GM23248 (cell line): Measurements from ENCODE around the gene GNAQ. TPM values are rescaled to one million over a fixed set of nuclear protein-coding genes. Genes with fewer than 3 reads are reported as not detected.
A peak's percentile ranks its signal among the peaks of the same experiment; 100 is the strongest.

ENCODE experiments used
- DNase-seq: peaks from one replicate; pipeline ENCODE4 v3.0.0-alpha.2; 2015
- H2AFZ ChIP-seq: fragments of 200-600 bp; sonication (generic); 2 replicates; pipeline ENCODE4 v1.6.1; 2016; ENCODE audit warnings: antibody characterized with exemption
- H3F3A ChIP-seq: fragments of 200-600 bp; sonication (generic); 2 replicates; pipeline ENCODE4 v1.6.1; 2016; ENCODE audit warnings: mild to moderate bottlenecking, antibody characterized with exemption, mixed run types; ENCODE audit not compliant: insufficient read depth
- H3K27ac ChIP-seq: fragments of 200-600 bp; sonication (generic); 2 replicates; pipeline ENCODE4 v1.5.1; 2016; ENCODE audit warnings: mild to moderate bottlenecking
- H3K27me3 ChIP-seq: fragments of 200-600 bp; sonication (generic); replicated peaks from 2 replicates; pipeline ENCODE4 v1.6.1; 2016; ENCODE audit warnings: mild to moderate bottlenecking; ENCODE audit not compliant: insufficient read depth
- H3K36me3 ChIP-seq: fragments of 200-600 bp; sonication (generic); 2 replicates; pipeline ENCODE4 v1.6.1; 2016; ENCODE audit warnings: low read depth, mild to moderate bottlenecking
- H3K4me1 ChIP-seq: fragments of 200-600 bp; sonication (generic); 2 replicates; pipeline ENCODE4 v1.6.1; 2016; ENCODE audit warnings: mild to moderate bottlenecking; ENCODE audit not compliant: insufficient read depth
- H3K4me2 ChIP-seq: fragments of 200-600 bp; sonication (generic); one replicate; pipeline ENCODE4 v1.6.1; 2016; ENCODE audit warnings: mild to moderate bottlenecking; ENCODE audit not compliant: unreplicated experiment
- H3K4me3 ChIP-seq: fragments of 200-600 bp; sonication (generic); 2 replicates; pipeline ENCODE4 v1.5.1; 2016; ENCODE audit warnings: mild to moderate bottlenecking
- H3K79me2 ChIP-seq: fragments of 200-600 bp; sonication (generic); 2 replicates; pipeline ENCODE4 v1.6.1; 2016; ENCODE audit warnings: mild to moderate bottlenecking; ENCODE audit not compliant: insufficient read depth
- H3K9ac ChIP-seq: fragments of 200-600 bp; sonication (generic); 2 replicates; pipeline ENCODE4 v1.6.1; 2016; ENCODE audit warnings: mild to moderate bottlenecking
- H3K9me2 ChIP-seq: fragments of 200-600 bp; sonication (generic); 2 replicates; pipeline ENCODE4 v1.6.1; 2016; ENCODE audit warnings: mixed run types, mild to moderate bottlenecking, moderate library complexity; ENCODE audit not compliant: insufficient read depth
- H3K9me3 ChIP-seq: fragments of 200-600 bp; sonication (generic); one replicate; pipeline ENCODE4 v1.6.1; 2017; ENCODE audit warnings: low read depth
- H4K20me1 ChIP-seq: fragments of 200-600 bp; sonication (generic); 2 replicates; pipeline ENCODE4 v1.6.0; 2016; ENCODE audit not compliant: insufficient read depth
- EZH2 ChIP-seq: fragments of 200-600 bp; sonication (generic); IDR thresholded peaks from 2 replicates; pipeline ENCODE4 v1.6.1; 2018; ENCODE audit warnings: antibody characterized with exemption, mild to moderate bottlenecking; ENCODE audit not compliant: insufficient read depth, poor library complexity, severe bottlenecking
- EZH2phosphoT487 ChIP-seq: fragments of 200-600 bp; sonication (generic); IDR thresholded peaks from 2 replicates; pipeline ENCODE4 v1.6.1; 2018; ENCODE audit warnings: antibody characterized with exemption, moderate library complexity, mild to moderate bottlenecking, low read depth; ENCODE audit not compliant: insufficient read depth
- WGBS, 2 experiments: methylation state at CpG; one replicate each; pipeline ENCODE4 v1.1.6; 2015 to 2017; ENCODE audit warnings: low lambda C conversion rate in 2 of 2, low coverage in 1 of 2; ENCODE audit errors: missing lambda C conversion rate in 2 of 2; 5-methylcytosine and 5-hydroxymethylcytosine counted together
- in situ Hi-C: fragments of 300-500 bp; cut with MboI; formaldehyde crosslinking; loops from 2 replicates; pipeline ENCODE4 v1.15.0; 2020
- polyA plus RNA-seq: library from polyadenylated mRNA; unstranded; fragments of >200 nt; fragmentation: Nextera tagmentation; extraction: Ambion mirVana; gene quantifications from 2 replicates; pipeline ENCODE4 v1.2.1, GENCODE V29; 2016
- total RNA-seq: library from RNA; depleted of rRNA; stranded (reverse); fragments of >200 nt; shearing (Covaris generic); gene quantifications from 2 replicates; pipeline ENCODE4 v1.2.3, GENCODE V29; 2014

The GNAQ gene
- total and polyA plus RNA-seq, 2 experiments from 2014 or later = 11.5 to 32.7 TPM

- no peak for DNase-seq
- Histone ChIP-seq H3K4me2 (no peak overlapping the region), H3K9ac (no peak overlapping the region), H2AFZ (no peak overlapping the region), H3K9me3 (no peaks in the 10 kb centered on the region), H3F3A (no peaks in the 10 kb centered on the region), H3K4me1 (no peaks in the 10 kb centered on the region), H3K4me3 (no peak overlapping the region), H3K27me3 (no peaks in the 10 kb centered on the region), H3K9me2 (no peaks in the 10 kb centered on the region), H3K27ac (no peak overlapping the region), H3K36me3 (no peaks in the 10 kb centered on the region), H4K20me1 (no peaks in the 10 kb centered on the region), H3K79me2 (no peaks in the 10 kb centered on the region)
- in situ Hi-C loops = no loop called here
- TF ChIP-seq EZH2phosphoT487 = no peak
- TF ChIP-seq EZH2 = no peak
- 79 to 83% methylated on average over 9 of the region's 9 CpGs for WGBS, 2 experiments
These were observed 351.8 kb downstream of the GNAQ start for GRCh38 chr9:77679661-77680368.

GRCh38 chr9:77679088-77679487 is 352.5 kb downstream of the GNAQ start:
- 54 to 55% methylated on average over 2 of the region's 2 CpGs for WGBS, 2 experiments
- DNase-seq = peak; percentile 5

GRCh38 chr9:77677957-77678535 is 353.6 kb downstream of the GNAQ start:
- H3K27me3 ChIP-seq = no peaks in the 10 kb centered on the region
- H3K27ac ChIP-seq = no peak overlapping the region
- no peaks in the 10 kb centered on the region for H3K79me2 ChIP-seq
- H3K9ac ChIP-seq = no peak overlapping the region
- H3K4me3 ChIP-seq = no peak overlapping the region
- no peaks in the 10 kb centered on the region for H4K20me1 ChIP-seq
- H3K4me2 ChIP-seq = no peak overlapping the region
- no peaks in the 10 kb centered on the region for H3K4me1 ChIP-seq
- H3K9me2 ChIP-seq = no peaks in the 10 kb centered on the region
- no peak for DNase-seq
- no peaks in the 10 kb centered on the region for H3K36me3 ChIP-seq
- TF ChIP-seq EZH2phosphoT487 (no peak), EZH2 (no peak)
- H3K9me3 ChIP-seq = no peaks in the 10 kb centered on the region
- in situ Hi-C loops = no loop called here
- no peaks in the 10 kb centered on the region for H3F3A ChIP-seq
- 73 to 74% methylated on average over 7 of the region's 7 CpGs for WGBS, 2 experiments
- H2AFZ ChIP-seq = no peak overlapping the region

More at GRCh38 chr9:77679088-77679487, 352.5 kb downstream of the GNAQ start:
- H3K9me3 ChIP-seq = no peaks in the 10 kb centered on the region
- H3K4me1 ChIP-seq = no peaks in the 10 kb centered on the region
- no peaks in the 10 kb centered on the region for H3K9me2 ChIP-seq
- in situ Hi-C loops = no loop called here
- H3K4me2 ChIP-seq = no peak overlapping the region
- no peak overlapping the region for H3K9ac ChIP-seq
- H3F3A ChIP-seq = no peaks in the 10 kb centered on the region
- H3K27ac ChIP-seq = no peak overlapping the region
- H3K4me3 ChIP-seq = no peak overlapping the region
- no peaks in the 10 kb centered on the region for H4K20me1 ChIP-seq
- H3K27me3 ChIP-seq = no peaks in the 10 kb centered on the region
- H3K79me2 ChIP-seq = no peaks in the 10 kb centered on the region
- TF ChIP-seq EZH2phosphoT487 (no peak), EZH2 (no peak)
- no peak overlapping the region for H2AFZ ChIP-seq
- H3K36me3 ChIP-seq = no peaks in the 10 kb centered on the region

- TF ChIP-seq EZH2 (no peak), EZH2phosphoT487 (no peak)
- 61 to 66% methylated on average over 4 of the region's 4 CpGs for WGBS, 2 experiments
- Histone ChIP-seq H4K20me1 (no peaks in the 10 kb centered on the region), H3K9me2 (no peaks in the 10 kb centered on the region), H3F3A (no peaks in the 10 kb centered on the region), H3K79me2 (no peaks in the 10 kb centered on the region), H3K9me3 (no peaks in the 10 kb centered on the region), H3K4me3 (no peak overlapping the region), H3K4me2 (no peak overlapping the region), H2AFZ (no peak overlapping the region), H3K27me3 (no peaks in the 10 kb centered on the region), H3K27ac (no peak overlapping the region), H3K4me1 (no peaks in the 10 kb centered on the region), H3K9ac (no peak overlapping the region), H3K36me3 (no peaks in the 10 kb centered on the region)
- in situ Hi-C loops = no loop called here
- DNase-seq = no peak
These were observed 354.2 kb downstream of the GNAQ start for GRCh38 chr9:77677397-77677796.
